RPMI7951 (cell line): Measurements from ENCODE around the gene CR1. TPM values are rescaled to one million over a fixed set of nuclear protein-coding genes. Genes with fewer than 3 reads are reported as not detected.
"Not testable (repeated sequence)": the region's sequence is repeated elsewhere in the genome, so short reads cannot be mapped to it uniquely, and the experiment has no call there.

ENCODE experiments used
- DNase-seq: peaks from one replicate; pipeline ENCODE4 v3.0.0-alpha.2; 2012; ENCODE audit warnings: low read depth
- total RNA-seq: library from RNA; depleted of rRNA; stranded (reverse); fragments of >200 nt; shearing (Covaris generic); gene quantifications from 2 replicates; pipeline ENCODE4 v1.2.3, GENCODE V29; 2014

CR1 gene
- total RNA-seq, 1 experiment from 2014 or later, result not detected

- DNase-seq, result no peak
Measured at GRCh38 chr1:207503950-207504349, 8.0 kb downstream of the CR1 start.

GRCh38 chr1:207504438-207504837, 8.5 kb downstream of the CR1 start:
- DNase-seq, result no peak

- DNase-seq, result no peak
Measured at GRCh38 chr1:207510444-207510843, 14.5 kb downstream of the CR1 start.

- DNase-seq, result no peak
Measured at GRCh38 chr1:207514890-207515289, 18.9 kb downstream of the CR1 start.

- no peak for DNase-seq
Measured at GRCh38 chr1:207516729-207517128, 20.8 kb downstream of the CR1 start.

- no peak for DNase-seq
Measured at GRCh38 chr1:207518608-207519236, 22.8 kb downstream of the CR1 start.

- no peak for DNase-seq
Measured at GRCh38 chr1:207519505-207520399, 23.8 kb downstream of the CR1 start.

GRCh38 chr1:207520400-207521345, 24.7 kb downstream of the CR1 start:
- not testable (repeated sequence) for DNase-seq

- not testable (repeated sequence) for DNase-seq
Measured at GRCh38 chr1:207525239-207525638, 29.3 kb downstream of the CR1 start.

- not testable (repeated sequence) for DNase-seq
Measured at GRCh38 chr1:207528401-207528800, 32.4 kb downstream of the CR1 start.

GRCh38 chr1:207536263-207536662, 40.3 kb downstream of the CR1 start:
- DNase-seq, result not testable (repeated sequence)

- DNase-seq, result not testable (repeated sequence)
Measured at GRCh38 chr1:207546677-207547357, 50.9 kb downstream of the CR1 start.

GRCh38 chr1:207554823-207555222, 58.9 kb downstream of the CR1 start:
- DNase-seq, result not testable (repeated sequence)

GRCh38 chr1:207565546-207566468, 69.8 kb downstream of the CR1 start:
- DNase-seq, result no peak

- not testable (repeated sequence) for DNase-seq
Measured at GRCh38 chr1:207571926-207572325, 76.0 kb downstream of the CR1 start.

- DNase-seq, result not testable (repeated sequence)
Measured at GRCh38 chr1:207573074-207573473, 77.1 kb downstream of the CR1 start.

GRCh38 chr1:207575381-207575780, 79.4 kb downstream of the CR1 start:
- peak; percentile 9 for DNase-seq

GRCh38 chr1:207578796-207579435, 83.0 kb downstream of the CR1 start:
- no peak for DNase-seq

GRCh38 chr1:207579436-207579799, 83.5 kb downstream of the CR1 start:
- peak; percentile 61 for DNase-seq
